Right kidney (tissue), 9 donors: ENCODE results near the gene LCE6A.

Experiments used
- DNase-seq: peaks from one replicate; pipeline ENCODE4 v3.0.0-alpha.2; 2016
- long read RNA-seq, 8 donors: transcript quantifications; one replicate each; lab custom pipeline, GENCODE V29; 2026

LCE6A gene, protein sequence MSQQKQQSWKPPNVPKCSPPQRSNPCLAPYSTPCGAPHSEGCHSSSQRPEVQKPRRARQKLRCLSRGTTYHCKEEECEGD
- long read RNA-seq, donor 1, result 0 reads
- long read RNA-seq, donor 2, result 0 reads
- long read RNA-seq, donor 3, result 0 reads
- long read RNA-seq, donor 4, result 0 reads
- long read RNA-seq, donor 5, result 0 reads
- long read RNA-seq, donor 6, result 0 reads
- long read RNA-seq, donor 7, result 0 reads
- long read RNA-seq, donor 8, result 0 reads

DNA sequence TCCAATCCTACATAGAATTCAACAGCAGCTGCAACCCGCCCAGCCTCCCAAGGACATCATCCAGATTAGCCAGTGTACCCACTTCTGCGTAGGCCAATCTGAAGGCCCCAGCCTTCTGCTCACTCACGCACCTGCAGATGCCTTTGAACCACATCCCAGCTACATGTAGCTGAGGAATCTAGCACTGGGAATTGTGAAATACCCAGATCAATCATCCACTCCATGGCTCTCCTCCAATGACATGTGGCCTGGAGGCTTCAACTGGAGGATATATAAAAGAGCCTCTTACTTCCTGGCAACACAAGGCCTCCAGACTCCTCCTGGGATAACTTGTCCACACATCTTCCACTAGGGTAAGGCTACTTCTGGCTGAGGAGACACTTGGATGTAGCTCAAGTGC is at the start of gene LCE6A:
Gene LCE6A (plus strand): TSS at position 301 of the 400 bp plus-strand sequence. CDS start 665 bp downstream, outside the sequence.
- no peak for DNase-seq

DNA sequence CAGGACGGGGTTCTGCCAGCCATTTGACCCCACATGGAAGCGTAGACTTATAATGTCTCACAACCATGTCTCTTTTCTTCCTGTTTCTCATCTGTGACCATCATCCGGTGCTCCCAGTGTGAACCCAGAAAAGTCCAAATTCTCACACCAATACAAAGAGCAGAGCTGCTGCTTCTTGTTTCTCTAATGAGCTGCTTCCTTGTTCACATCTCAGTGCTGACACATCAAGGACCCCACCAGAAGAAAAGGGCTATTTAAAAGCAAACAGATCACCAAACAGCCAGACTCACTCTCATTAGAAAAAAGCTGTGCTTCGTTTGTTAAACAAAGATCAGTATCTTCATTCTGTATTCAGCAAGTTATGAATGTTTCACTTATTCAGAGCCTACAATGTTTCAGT is 47.0 kb upstream of the LCE6A start:
- DNase-seq, result no peak

DNA sequence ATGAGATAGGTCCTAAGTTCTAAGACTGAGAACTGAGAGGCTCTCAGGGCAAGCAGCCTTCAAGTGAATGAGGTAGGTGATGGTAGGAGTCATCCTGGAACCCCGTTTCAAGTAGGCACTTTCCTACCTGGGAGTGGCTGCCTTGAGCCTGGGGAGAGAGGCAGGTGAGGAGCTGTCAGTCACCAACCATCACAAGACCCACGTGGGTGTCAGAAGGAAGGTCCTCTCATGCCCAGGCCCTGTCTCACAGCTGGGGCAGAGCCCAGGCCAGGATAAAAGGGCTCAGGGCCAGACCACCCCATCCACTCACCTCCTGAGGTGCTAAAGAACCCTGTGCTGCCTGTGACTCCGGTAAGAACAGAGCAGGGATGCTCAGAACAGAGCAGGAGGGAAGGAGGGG is 46.2 kb upstream of the LCE6A start, which contains the start of gene LCE1D:
Gene LCE1D (plus strand): TSS at position 301 of the 400 bp plus-strand sequence. CDS start 1,074 bp downstream, outside the sequence.
- DNase-seq, result no peak

DNA sequence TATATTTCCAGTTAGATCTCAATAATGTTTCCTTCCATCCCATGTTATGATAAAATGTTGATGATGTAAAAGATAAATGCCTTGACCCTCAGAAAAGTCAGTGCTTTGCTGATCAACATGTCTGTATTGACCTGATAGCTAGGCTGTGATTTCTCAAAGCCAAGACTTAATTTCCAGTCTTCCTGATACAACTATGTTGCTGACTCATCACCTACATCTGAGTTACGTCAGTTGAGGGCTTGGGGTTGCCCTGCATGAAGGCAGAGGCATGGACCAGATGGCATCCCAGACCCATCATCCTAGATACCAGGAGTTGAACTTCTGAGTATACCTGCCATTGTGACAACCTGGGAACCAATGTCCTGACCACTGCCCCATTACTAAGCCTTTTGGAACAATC is 41.3 kb upstream of the LCE6A start:
- no peak for DNase-seq

DNA sequence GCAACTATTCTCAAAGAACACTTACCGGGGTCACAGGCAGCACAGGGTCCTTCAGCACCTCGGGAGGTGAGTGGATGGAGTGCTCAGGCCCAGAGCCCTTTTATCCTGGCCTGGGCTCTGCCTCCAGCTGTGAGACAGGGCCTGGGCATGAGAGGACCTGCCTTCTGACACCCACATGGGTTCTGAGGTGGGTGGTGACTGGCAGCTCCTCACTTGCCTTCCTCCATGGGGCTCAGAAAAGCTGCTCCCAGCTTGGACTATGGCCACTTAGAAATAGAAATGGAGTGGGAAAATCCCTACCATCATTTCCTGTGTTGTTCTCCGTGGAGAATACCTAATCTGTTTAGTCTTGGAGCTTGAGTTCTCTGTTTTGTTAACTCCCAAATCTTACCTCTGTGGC is 36.1 kb upstream of the LCE6A start, which contains the start of gene LCE1C:
Gene LCE1C (minus strand): TSS at position 76 of the 400 bp plus-strand sequence. CDS start 1,173 bp downstream, outside the sequence.
- DNase-seq, result no peak

DNA sequence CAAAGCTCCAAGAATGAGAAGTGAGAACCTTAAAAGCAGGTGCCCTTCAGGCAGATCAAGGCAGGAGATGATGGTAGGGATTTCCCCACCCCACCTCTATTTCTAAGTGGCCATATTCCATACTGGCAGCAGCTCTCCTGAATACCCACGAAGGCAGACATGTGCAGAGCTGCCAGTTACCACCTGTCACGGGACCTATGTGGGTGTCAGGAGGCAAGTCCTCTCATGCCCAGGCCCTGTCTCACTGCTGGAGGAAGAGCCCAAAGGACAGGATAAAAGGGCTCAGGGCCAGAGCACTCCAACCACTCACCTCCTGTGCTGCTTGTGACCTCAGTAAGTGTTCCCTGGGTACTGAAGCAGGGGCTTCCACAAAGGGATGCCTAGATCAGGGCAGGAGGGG is 31.6 kb upstream of the LCE6A start:
- no peak for DNase-seq

DNA sequence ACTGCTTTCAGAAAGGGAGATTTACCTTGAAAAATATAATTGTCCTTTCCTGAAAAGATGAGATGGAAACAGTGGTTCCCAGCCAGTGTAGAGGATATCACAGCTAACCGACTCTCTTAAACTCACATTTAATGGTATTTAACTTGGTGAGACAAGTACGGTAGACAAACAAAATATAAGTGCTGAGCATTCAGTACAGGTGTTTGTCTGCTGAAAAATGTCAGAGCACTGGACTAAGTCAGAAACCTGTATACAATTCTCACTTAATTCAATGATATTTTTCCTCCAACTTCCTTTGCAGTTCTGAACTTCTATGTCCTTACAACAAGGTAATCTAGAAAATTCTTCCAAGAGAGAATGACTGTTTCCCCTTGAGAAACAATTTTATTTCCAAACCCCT is 31.0 kb upstream of the LCE6A start, which contains the start of gene LCE1B:
Gene LCE1B (plus strand): TSS at position 301 of the 400 bp plus-strand sequence. CDS start 476 bp downstream, outside the sequence.
- no peak for DNase-seq

DNA sequence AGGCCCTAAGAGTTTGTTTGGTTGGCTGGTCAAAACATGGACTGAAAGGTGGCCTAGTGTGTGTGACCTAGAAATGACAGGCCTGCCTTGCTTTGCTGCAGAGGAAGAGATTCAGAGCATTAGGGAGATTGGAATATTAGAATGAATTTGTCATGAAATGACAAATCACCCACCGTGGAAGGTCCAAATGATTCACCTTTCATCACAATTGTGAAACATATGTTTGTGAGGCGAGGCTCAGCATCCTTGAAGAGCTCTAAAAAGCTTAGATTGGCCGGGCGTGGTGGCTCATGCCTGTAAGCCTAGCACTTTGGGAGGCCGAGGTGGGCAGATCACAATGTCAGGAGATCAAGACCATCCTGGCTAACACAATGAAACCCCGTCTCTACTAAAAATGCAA is 25.3 kb upstream of the LCE6A start:
- DNase-seq, result no peak

DNA sequence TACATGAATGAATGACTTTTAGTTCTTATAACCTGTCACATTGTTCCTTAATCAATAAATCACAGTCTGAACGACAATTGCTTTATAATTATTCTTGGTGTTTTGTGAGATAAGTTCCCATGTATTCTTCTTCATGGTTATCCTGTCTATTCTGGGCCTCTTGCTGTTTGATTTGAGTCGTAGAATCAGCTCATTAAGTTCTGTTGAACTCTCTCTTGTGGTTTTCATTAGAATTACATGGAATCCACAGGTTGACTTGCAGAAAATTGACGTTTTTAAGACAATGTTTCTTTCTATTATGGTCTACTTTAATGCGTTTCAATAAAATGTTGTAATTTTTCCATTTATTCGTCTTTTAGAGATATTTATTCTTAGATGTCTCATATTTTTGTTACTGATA is 19.4 kb upstream of the LCE6A start:
- DNase-seq, result no peak

DNA sequence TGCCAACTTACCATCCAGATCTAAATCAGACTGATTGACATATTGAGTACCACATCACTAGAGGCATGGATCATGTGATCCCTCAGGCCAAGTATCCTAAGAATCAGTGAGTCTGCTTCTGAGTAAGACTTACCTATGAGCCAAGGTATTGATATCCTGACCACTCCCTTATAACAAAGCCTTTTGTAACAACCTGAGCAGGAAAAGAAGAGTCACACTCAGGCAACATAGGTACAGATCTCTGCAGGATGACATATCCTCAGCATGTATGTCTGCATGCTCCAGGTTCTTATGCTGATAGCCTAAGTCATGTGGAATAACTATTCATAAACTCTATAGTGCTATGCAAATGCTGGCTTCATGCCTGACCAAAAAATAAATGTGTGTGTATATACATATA is 17.7 kb upstream of the LCE6A start:
- DNase-seq, result no peak

DNA sequence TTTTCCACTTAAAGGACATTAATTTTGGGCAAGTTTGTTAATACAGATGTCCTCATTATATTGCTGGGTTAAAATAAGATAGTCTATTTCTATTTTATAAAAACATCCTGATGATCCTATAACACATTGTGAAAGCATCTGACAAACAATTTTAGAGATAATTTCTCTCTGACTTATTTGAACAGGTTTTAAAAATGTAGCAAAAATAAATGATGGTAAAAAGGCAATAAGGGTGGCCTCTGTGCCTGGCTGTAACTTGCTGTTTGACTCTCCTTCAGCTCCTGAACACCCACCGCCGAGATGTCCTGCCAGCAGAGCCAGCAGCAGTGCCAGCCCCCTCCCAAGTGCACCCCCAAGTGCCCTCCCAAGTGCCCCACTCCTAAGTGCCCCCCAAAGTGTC is 15.5 kb upstream of the LCE6A start, which contains the start of gene LCE1A:
Gene LCE1A (plus strand): TSS at position 301 of the 400 bp plus-strand sequence. CDS start 0 bp downstream, at position 301.
- no peak for DNase-seq

DNA sequence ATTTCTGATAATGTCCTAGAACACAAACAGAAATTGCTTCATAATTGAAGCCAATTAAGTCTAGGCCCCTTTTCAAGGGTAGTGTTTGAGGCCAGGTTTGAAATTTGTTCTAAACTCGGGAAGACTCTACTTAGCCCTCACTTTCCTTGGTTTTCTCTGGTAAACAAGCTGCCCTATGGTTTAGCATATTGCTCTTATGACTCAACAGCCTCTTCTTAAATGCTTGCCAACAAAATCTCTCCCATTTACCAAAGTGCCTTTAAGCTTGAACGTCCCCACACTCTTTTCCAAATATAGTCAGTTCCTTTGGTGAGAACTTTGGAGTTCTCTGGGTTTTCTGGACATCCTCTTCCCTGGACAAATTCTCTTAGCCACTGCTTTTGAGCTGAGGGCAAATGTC is 5.8 kb upstream of the LCE6A start:
- no peak for DNase-seq

DNA sequence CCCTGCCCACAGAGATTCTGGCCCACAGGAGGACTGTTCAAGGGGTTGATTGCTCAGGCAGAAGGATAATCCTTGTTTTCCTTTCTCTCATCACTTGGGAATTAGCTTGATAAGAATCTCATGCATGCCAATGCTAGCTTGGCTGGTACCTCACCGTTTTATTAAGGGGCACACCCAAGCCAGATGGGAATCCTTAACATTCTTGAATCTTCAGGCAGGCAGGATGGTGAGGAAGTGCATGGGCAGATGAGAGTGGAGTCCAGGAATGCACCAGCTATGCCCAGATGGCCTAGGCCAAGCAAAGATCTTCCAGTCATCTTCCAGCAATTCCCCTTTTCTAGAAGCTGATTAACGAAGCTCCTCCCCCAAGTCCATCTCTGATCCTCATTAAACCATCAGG is 13.0 kb downstream of the LCE6A start:
- DNase-seq, result no peak

DNA sequence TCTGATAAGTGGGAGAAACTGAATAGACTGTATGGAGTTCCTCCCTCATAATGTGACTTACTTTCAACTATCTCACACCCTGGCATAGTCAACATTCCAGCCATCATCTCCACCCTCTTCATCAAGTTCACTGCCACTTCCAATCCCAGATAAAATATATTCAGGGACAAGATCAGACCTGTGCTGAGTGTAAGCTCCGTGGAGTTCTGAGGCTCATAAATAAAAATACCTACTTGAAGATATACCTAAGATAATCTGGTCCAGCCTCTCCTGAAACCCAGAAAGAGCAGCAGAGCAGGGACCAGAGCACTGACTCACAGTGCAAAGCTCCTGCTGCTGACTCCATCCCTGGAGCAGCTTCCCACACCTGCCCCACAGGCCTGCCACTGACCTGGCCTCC is 15.4 kb downstream of the LCE6A start:
- DNase-seq, result no peak

DNA sequence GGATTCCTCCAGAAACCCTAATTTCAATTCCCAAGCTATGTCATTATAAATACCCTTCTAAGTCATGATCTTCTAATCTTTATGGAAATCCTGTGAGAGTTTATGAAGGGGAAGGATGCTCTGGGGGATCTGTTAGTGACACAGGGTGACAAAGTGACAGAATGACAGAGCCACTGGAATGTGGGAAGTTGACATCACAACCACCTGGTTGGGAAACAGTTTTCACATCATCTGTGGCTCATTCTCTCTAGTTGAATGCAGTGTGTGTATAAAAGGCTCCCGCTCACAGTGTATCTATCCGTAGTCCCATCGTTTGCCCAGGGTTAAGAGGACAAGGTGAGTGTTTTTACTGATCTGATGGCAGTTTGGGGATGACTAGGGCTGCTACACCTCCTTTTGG is 17.0 kb downstream of the LCE6A start, which contains the start of gene LCE7A:
Gene LCE7A (plus strand): TSS at position 301 of the 400 bp plus-strand sequence. CDS start 702 bp downstream, outside the sequence.
- DNase-seq, result no peak

DNA sequence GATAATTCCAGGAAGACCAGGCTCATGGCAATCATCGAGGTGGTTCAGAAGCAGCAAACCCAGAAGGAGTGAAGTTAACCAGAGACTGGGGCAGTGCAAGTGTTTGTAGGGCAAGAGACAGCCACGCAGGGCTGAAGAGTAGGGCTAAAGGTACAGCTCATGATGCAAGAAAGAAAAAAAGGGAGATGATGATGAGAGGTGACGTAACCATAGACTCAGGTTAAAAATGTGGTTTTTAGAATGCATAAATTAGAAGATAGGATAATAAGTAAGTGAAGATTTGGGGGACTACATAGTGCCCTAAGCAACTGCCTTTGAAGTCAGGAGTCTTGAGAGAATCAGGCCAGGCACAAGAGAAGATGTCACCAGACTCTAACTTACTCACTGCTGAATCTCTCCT is 17.5 kb downstream of the LCE6A start:
- DNase-seq, result no peak

DNA sequence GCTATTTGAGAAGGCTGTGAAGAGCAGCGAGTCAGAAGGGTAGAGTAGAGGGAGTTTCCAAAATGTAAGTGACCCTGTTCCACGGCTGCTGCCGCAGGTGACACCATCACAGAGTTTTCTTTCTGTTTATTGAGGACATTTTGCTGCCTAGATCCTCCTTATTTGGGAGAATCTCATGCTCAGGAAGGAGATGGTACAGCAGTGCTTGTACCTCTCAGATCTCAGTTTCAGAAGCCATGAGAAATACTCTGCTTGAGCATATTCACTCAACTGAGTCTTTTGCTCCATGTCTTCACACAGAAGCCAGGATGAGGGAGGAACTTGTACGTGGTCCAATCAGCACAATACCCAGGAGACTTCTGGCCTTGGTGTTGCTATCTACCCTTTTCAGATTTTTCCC is 18.7 kb downstream of the LCE6A start:
- no peak for DNase-seq

DNA sequence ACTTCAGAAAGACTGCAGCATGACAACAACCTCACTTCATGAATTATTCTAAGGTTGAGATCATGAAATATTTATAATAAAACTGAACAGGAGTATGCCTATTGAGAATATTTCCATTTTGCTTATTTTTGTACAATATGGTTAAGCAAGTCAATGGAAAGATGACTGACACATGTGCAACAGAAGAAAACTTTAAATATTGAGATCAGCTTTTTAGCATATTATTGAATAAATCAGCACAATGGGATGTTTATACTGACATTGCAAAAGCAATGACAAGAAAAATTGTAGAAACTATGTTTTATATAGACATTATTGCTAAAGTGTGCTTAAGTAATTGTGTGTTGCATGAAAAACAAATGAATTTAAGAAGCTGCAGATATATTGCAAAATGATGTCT is 21.8 kb downstream of the LCE6A start:
- DNase-seq, result no peak

DNA sequence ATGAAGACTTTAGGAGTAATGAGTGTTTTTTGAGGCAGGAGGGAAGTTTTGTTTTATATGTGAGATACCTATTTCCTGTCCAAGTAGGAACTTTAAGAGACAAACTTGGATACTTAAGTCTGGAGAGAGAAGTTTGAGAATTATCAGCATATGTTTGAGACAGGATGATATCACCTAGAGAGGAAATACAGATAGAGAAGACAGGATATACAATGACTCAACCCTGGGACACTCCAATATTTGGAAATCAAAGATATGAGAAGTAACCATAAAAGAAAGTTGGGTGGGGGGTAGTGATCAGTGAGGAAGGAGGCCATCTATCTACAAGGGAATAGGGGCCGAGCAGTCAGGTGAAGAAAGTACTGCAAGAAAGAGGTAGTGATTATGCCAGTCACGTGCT is 23.7 kb downstream of the LCE6A start:
- DNase-seq, result no peak

DNA sequence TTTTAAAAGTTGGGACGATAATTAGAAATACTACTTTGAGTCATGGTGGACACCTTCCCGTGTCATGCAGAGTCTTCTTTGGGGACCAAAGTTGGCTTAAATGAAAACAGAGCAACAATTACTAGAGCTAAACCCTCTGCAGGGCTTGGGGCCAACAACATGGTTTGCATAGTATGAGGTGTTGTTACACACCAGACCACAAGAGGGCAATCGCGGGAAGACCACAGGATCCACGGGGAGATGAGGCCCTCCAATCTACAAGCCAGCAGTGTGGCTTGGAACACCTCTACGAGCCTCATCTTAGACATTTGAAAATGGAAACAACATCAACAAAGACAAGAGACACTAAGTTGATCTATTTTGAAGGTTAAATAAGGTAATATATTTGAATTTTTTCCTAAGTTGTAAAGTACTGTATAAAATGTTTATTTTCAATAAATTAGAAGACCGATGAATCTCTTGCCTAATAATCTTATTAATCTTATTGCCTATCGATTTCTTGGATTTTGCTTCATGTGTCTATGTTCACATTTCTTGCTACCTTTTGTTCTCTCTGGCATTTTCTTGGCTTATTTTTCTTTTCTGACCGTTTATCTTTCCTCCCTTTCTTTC is 27.3 kb downstream of the LCE6A start:
- DNase-seq, result peak; percentile 12

DNA sequence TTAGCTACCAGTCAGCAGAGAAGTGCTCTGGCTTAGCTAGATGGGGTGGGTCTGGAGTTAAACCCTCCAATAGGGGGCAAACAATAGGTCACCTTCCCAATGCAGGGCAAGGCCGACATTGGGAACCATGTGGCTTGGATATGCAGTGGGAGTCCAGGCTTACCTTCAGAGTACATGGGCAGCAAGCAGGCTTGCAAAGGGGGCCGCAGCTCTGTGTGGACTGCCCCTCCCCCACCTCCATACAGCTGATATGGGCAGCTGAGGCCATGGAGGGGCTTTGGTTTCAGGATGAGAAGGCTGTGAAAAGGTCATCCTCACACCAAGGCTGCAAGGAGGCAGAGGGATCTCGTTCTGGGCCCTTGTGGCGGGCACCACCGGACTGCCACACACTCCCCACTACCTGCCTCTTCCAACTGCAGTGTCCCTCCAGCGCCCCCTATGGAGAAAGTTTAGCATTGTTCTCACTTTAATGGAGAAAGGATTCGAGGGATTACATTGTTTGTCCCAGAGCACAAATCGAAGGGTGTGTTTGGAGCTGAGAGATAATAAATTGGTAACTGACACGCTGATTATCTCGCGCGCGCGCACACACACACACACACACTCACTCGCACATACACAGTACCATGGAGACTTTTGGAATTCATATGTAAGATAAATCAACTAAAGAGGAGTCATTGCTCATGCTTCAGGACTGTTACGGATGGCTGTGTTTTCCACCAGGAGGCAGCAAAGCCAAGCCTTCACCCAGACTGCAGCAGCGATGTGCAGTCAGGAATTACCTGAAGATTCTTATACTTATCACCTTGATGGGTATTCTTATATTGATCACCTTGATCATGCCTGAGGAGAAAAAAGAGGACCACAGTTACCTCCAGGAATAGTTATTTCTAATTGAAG is 28.4 kb downstream of the LCE6A start:
- DNase-seq, result peak; percentile 23

DNA sequence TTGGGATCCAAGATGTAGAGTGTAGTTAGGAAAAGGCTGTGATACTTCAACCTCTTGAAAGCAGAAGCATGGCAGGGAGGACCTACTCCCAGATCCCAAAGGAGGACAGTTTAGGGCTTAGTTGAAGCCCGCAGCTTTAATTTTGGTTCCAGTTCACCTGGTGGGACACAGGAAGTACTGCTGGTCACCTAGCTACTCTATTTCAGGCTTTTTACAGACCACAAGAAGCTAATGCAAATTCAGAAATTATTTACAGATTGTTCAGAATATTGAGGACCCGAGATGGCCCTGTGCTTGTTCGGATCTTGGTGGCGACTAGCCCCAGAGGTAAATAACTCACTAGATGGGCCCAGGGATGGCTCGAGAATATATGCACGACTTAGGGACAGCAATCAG is 29.1 kb downstream of the LCE6A start:
- peak; percentile 4 for DNase-seq

DNA sequence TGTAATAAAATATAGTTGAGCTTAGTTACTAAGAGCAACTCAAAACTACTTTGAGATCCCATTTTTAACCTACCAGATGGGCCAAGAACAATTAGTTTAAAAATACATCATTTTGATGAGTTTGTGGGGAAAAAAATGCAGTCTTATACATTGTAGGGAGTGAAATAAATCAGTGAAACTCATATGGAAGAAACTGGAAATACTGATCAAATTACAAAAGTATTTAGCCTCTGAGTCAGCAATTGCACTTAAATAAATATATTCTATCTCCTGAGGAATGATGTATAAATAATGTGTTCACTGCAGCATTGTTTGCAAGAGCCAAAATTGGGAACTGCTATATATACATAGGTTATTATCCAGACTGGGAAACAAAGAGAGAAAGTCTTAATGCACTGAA is 30.8 kb downstream of the LCE6A start:
- no peak for DNase-seq
